Keratinocyte (primary cell): ENCODE results near the gene MAPRE2. TPM values are rescaled to one million over a fixed set of nuclear protein-coding genes. Genes with fewer than 3 reads are reported as not detected.

Experiments used
- DNase-seq: peaks from one replicate; pipeline ENCODE4 v3.0.0-alpha.2; 2011; ENCODE audit warnings: low read depth, missing footprints, low spot score
- FAIRE-seq: peaks from 2 replicates; lab custom pipeline; 2011; peaks lifted over from hg19 to GRCh38; lab: Jason Lieb, UNC
- H2AFZ ChIP-seq: 2 replicates; pipeline ENCODE4 v1.6.0; 2012; ENCODE audit warnings: low read length, control low read depth, inconsistent platforms; ENCODE audit not compliant: control insufficient read depth
- H3K27ac ChIP-seq: 2 replicates; pipeline ENCODE4 v1.5.1; 2011; ENCODE audit warnings: low read length; ENCODE audit not compliant: control insufficient read depth, insufficient read depth
- H3K27me3 ChIP-seq: 3 replicates; pipeline ENCODE4 v1.6.0; 2011; ENCODE audit warnings: low read length; ENCODE audit not compliant: control insufficient read depth, insufficient read depth; ENCODE audit errors: extremely low read depth
- H3K36me3 ChIP-seq, 2 experiments: 2 replicates in 1 of 2; 3 replicates in 1 of 2; pipeline ENCODE4 v1.5.1; 2011; ENCODE audit warnings: low read length in 2 of 2, mild to moderate bottlenecking in 1 of 2; ENCODE audit not compliant: control insufficient read depth in 2 of 2, insufficient read depth in 2 of 2; ENCODE audit errors: extremely low read depth in 1 of 2
- H3K4me1 ChIP-seq: 3 replicates; pipeline ENCODE4 v1.5.1; 2011; ENCODE audit warnings: low read length; ENCODE audit not compliant: control insufficient read depth, insufficient read depth; ENCODE audit errors: extremely low read depth
- H3K4me2 ChIP-seq: 3 replicates; pipeline ENCODE4 v1.6.0; 2011; ENCODE audit warnings: low read depth, low read length; ENCODE audit not compliant: control insufficient read depth, insufficient read depth; ENCODE audit errors: extremely low read depth
- H3K4me3 ChIP-seq, 3 experiments: fragments of 200-600 bp in 1 of 3; sonication (generic) in 1 of 3; 2 replicates in 2 of 3; 3 replicates in 1 of 3; pipeline ENCODE4 v1.5.1; 2011 to 2016; ENCODE audit warnings: low read length in 3 of 3, mild to moderate bottlenecking in 3 of 3, control low read depth in 2 of 3, inconsistent platforms in 1 of 3, low read depth in 1 of 3, mixed read lengths in 1 of 3, mixed run types in 1 of 3, moderate library complexity in 1 of 3; ENCODE audit not compliant: control insufficient read depth in 2 of 3, insufficient read depth in 2 of 3; ENCODE audit errors: extremely low read depth in 1 of 3
- H3K79me2 ChIP-seq: 2 replicates; pipeline ENCODE4 v1.6.0; 2012; ENCODE audit warnings: low read length; ENCODE audit not compliant: control insufficient read depth, insufficient read depth
- H3K9ac ChIP-seq: 3 replicates; pipeline ENCODE4 v1.6.0; 2011; ENCODE audit warnings: low read length; ENCODE audit not compliant: control insufficient read depth, insufficient read depth; ENCODE audit errors: extremely low read depth
- H3K9me1 ChIP-seq: 3 replicates; pipeline ENCODE4 v1.6.0; 2011; ENCODE audit warnings: low read length; ENCODE audit not compliant: control insufficient read depth, insufficient read depth; ENCODE audit errors: extremely low read depth
- H3K9me3 ChIP-seq: 2 replicates; pipeline ENCODE4 v1.5.1; 2012; ENCODE audit warnings: low read depth, low read length; ENCODE audit not compliant: control insufficient read depth
- H4K20me1 ChIP-seq: 3 replicates; pipeline ENCODE4 v1.6.0; 2011; ENCODE audit warnings: low read length; ENCODE audit not compliant: control insufficient read depth, insufficient read depth; ENCODE audit errors: extremely low read depth
- EZH2 ChIP-seq: IDR thresholded peaks from one replicate; pipeline ENCODE4 v1.6.1; 2012; ENCODE audit warnings: inconsistent platforms, mild to moderate bottlenecking, low read length, moderate library complexity
- dilution Hi-C: fragments of 300-500 bp; cut with MboI; formaldehyde crosslinking; loops from one replicate; pipeline ENCODE4 v1.7.0; 2020; ENCODE audit warnings: low sequenced_read_pairs; ENCODE audit not compliant: extremely low pct_ligation_motif_present
- polyA plus RNA-seq, 5 experiments: library from polyadenylated mRNA; depleted of rRNA in 3 of 5; stranded (reverse) in 3 of 5; stranded (forward) in 1 of 5; unstranded in 1 of 5; fragments of >200 nt; gene quantifications; 1 replicate in 1 of 5; 2 replicates in 3 of 5; 3 replicates in 1 of 5; pipeline versions ENCODE4 v1.2.1 to v1.2.3, GENCODE V29; 2011 to 2012; ENCODE audit warnings: missing spikeins in 2 of 5, low read depth in 1 of 5, low replicate concordance in 1 of 5
- TF ChIP-seq, protein P1 (sequence below), 3 experiments: IDR thresholded peaks in 1 of 3; conservative IDR thresholded peaks in 1 of 3; optimal IDR thresholded peaks in 1 of 3; 2 replicates in 2 of 3; 3 replicates in 1 of 3; pipeline versions ENCODE3 to v1.5.1; 2011; ENCODE audit warnings: low read length in 3 of 3, mild to moderate bottlenecking in 3 of 3, moderate library complexity in 2 of 3, control low read depth in 1 of 3, inconsistent platforms in 1 of 3; ENCODE audit not compliant: insufficient read depth in 2 of 3; ENCODE audit errors: extremely low read depth in 1 of 3

Gene MAPRE2
- polyA plus RNA-seq, 1 donor (not counting 4 experiments of a cell fraction or from before 2014, with no cell fraction given), result 14.2 TPM

DNA sequence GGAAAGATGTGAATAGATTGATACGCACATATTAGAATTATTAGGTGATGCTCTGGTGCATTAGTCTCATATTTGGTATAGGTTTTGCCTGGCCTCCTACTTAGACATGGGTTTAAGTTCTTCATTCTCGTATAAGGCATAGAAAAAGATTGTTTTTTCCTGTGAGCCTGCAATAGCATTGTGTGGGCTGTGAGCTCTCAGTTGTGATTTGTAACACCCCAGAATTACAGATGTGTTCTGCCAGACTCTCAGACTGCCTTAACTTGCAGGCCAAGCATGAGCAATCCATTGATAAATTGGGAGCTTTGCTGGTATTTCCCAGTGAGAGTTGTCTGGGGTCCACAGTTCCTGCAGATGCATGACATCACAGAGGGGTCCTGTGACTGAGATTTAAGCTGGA, 95.7 kb downstream of the MAPRE2 start:
- no peaks in the 10 kb centered on the region for H3K27me3 ChIP-seq
- no peaks in the 10 kb centered on the region for H4K20me1 ChIP-seq
- H3K4me3 ChIP-seq, result no peak overlapping the region
- H3K79me2 ChIP-seq, result no peaks in the 10 kb centered on the region
- no peak for FAIRE-seq
- no peak overlapping the region for H3K9ac ChIP-seq
- peaks cover 0 to 1% of the 10 kb centered on the region in 2 experiments for H3K36me3 ChIP-seq
- H3K9me3 ChIP-seq, result no peaks in the 10 kb centered on the region
- H3K4me2 ChIP-seq, result no peak overlapping the region
- dilution Hi-C loops, result no loop called here
- H3K4me1 ChIP-seq, result no peaks in the 10 kb centered on the region
- no peaks in the 10 kb centered on the region for H3K9me1 ChIP-seq
- H2AFZ ChIP-seq, result no peak overlapping the region
- no peak overlapping the region for H3K27ac ChIP-seq
- no peak for DNase-seq
- no peak for TF ChIP-seq EZH2
- TF ChIP-seq, protein P1, sequence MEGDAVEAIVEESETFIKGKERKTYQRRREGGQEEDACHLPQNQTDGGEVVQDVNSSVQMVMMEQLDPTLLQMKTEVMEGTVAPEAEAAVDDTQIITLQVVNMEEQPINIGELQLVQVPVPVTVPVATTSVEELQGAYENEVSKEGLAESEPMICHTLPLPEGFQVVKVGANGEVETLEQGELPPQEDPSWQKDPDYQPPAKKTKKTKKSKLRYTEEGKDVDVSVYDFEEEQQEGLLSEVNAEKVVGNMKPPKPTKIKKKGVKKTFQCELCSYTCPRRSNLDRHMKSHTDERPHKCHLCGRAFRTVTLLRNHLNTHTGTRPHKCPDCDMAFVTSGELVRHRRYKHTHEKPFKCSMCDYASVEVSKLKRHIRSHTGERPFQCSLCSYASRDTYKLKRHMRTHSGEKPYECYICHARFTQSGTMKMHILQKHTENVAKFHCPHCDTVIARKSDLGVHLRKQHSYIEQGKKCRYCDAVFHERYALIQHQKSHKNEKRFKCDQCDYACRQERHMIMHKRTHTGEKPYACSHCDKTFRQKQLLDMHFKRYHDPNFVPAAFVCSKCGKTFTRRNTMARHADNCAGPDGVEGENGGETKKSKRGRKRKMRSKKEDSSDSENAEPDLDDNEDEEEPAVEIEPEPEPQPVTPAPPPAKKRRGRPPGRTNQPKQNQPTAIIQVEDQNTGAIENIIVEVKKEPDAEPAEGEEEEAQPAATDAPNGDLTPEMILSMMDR (optimal IDR thresholded peaks at IDR 0.05 in 1 of 3, IDR thresholded peaks at IDR 0.05 in 1 of 3, conservative IDR thresholded peaks at IDR 0.05 in 1 of 3; ENCODE audit: extremely low read depth in 1 of 3, insufficient read depth in 2 of 3, low read length in 3 of 3), result no peak

DNA sequence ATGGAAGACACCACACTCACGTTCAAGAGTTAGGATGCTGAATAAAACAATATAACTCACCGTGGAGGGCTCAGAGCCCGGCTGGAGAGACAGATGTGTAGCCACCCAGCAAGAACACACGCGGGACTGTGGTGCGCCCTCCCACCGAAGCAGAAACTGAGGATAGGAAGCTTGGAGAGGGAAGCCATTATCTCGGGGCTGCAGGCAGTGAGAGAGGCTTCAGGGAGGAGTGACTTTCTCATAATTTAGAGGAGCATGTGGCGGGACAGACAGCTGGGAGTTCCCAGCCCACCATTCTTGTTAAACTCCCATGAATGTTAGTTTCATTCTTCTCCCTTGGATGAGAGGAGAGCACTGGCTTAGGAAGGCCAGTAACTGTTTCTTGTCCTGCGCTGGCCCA, 96.4 kb downstream of the MAPRE2 start:
- H3K9me3 ChIP-seq, result no peaks in the 10 kb centered on the region
- no peaks in the 10 kb centered on the region for H4K20me1 ChIP-seq
- FAIRE-seq, result no peak
- H3K9me1 ChIP-seq, result no peaks in the 10 kb centered on the region
- no peak overlapping the region for H3K9ac ChIP-seq
- H3K27ac ChIP-seq, result no peak overlapping the region
- H3K36me3 ChIP-seq, result peaks cover 0 to 1% of the 10 kb centered on the region in 2 experiments
- TF ChIP-seq EZH2, result no peak
- TF ChIP-seq, protein P1 (optimal IDR thresholded peaks at IDR 0.05 in 1 of 3, IDR thresholded peaks at IDR 0.05 in 1 of 3, conservative IDR thresholded peaks at IDR 0.05 in 1 of 3; ENCODE audit: extremely low read depth in 1 of 3, insufficient read depth in 2 of 3, low read length in 3 of 3), result no peak
- no peak overlapping the region for H3K4me2 ChIP-seq
- H3K27me3 ChIP-seq, result no peaks in the 10 kb centered on the region
- no peaks in the 10 kb centered on the region for H3K79me2 ChIP-seq
- H3K4me1 ChIP-seq, result no peaks in the 10 kb centered on the region
- no peak overlapping the region for H2AFZ ChIP-seq
- dilution Hi-C loops, result no loop called here
- no peak overlapping the region for H3K4me3 ChIP-seq
- DNase-seq, result no peak
